Endodermal cell (in vitro differentiated cells): Measurements from ENCODE around the gene PRICKLE2. TPM values are rescaled to one million over a fixed set of nuclear protein-coding genes. Genes with fewer than 3 reads are reported as not detected.

Source experiments
- DNase-seq: peaks from one replicate; pipeline ENCODE4 v3.0.0-alpha.2; 2017
- H3K27ac ChIP-seq: 2 replicates; pipeline ENCODE4 v1.5.1; 2013; ENCODE audit warnings: mild to moderate bottlenecking, low read depth, low read length, moderate library complexity
- H3K27me3 ChIP-seq: 2 replicates; pipeline ENCODE4 v1.6.1; 2013; ENCODE audit warnings: mild to moderate bottlenecking, low read length, moderate library complexity; ENCODE audit not compliant: insufficient read depth, control insufficient read depth, poor library complexity, severe bottlenecking
- H3K36me3 ChIP-seq: 2 replicates; pipeline ENCODE4 v1.7.0; 2013; ENCODE audit warnings: mild to moderate bottlenecking, low read length, moderate library complexity; ENCODE audit not compliant: control insufficient read depth, insufficient read depth
- H3K4me1 ChIP-seq: one replicate; pipeline ENCODE4 v1.7.0; 2013; ENCODE audit warnings: low read length; ENCODE audit not compliant: control insufficient read depth, insufficient read depth
- H3K4me3 ChIP-seq: 2 replicates; pipeline ENCODE4 v1.5.1; 2013; ENCODE audit warnings: mild to moderate bottlenecking, low read length, moderate library complexity
- H3K9ac ChIP-seq: 2 replicates; pipeline ENCODE4 v1.6.1; 2013; ENCODE audit warnings: mild to moderate bottlenecking, low read length, moderate library complexity; ENCODE audit not compliant: poor library complexity, severe bottlenecking; ENCODE audit errors: extremely low read depth
- H3K9me3 ChIP-seq: 2 replicates; pipeline ENCODE4 v1.6.1; 2013; ENCODE audit warnings: mild to moderate bottlenecking, low read length, moderate library complexity; ENCODE audit not compliant: control insufficient read depth
- H3K27ac Mint-ChIP-seq: 2 replicates; pipeline ENCODE4 v1.8.0; 2020; ENCODE audit warnings: mixed read lengths
- H3K27me3 Mint-ChIP-seq: 2 replicates; pipeline ENCODE4 v1.8.0; 2021; ENCODE audit warnings: mild to moderate bottlenecking, mixed read lengths; ENCODE audit not compliant: insufficient read depth
- H3K36me3 Mint-ChIP-seq: 2 replicates; pipeline ENCODE4 v1.8.0; 2020; ENCODE audit warnings: low read depth, mixed read lengths
- H3K4me1 Mint-ChIP-seq: 2 replicates; pipeline ENCODE4 v1.8.0; 2020; ENCODE audit warnings: mixed read lengths
- H3K4me3 Mint-ChIP-seq: 2 replicates; pipeline ENCODE4 v1.8.0; 2020; ENCODE audit warnings: mild to moderate bottlenecking, moderate library complexity, mixed read lengths
- H3K9me3 Mint-ChIP-seq: 2 replicates; pipeline ENCODE4 v1.8.0; 2020; ENCODE audit warnings: mild to moderate bottlenecking, mixed read lengths
- WGBS, 2 experiments: methylation state at CpG; one replicate each; pipeline versions ENCODE4 v1.1.5 to v1.1.7; 2013; ENCODE audit warnings: missing lambda C conversion rate in 2 of 2, mixed read lengths in 1 of 2; ENCODE audit not compliant: insufficient coverage in 1 of 2, insufficient read length in 1 of 2; 5-methylcytosine and 5-hydroxymethylcytosine counted together
- total RNA-seq, 2 donors: library from RNA; stranded (reverse); fragmentation: NEBNext Ultra II Directional in 1 of 2; extraction: Animal tissue kit (Norgen Biotek cat#: 25700) in 1 of 2; gene quantifications; 2 replicates in 1 of 2; 3 replicates in 1 of 2; pipeline ENCODE4 v1.2.1, GENCODE V29; 2021
- TF ChIP-seq, protein P1 (sequence below): fragments of 200-600 bp; sonication (generic); conservative IDR thresholded peaks from 2 replicates; pipeline ENCODE4 v1.5.0; 2021; ENCODE audit warnings: antibody characterized with exemption, mild to moderate bottlenecking

PRICKLE2 gene
- total RNA-seq, 2 donors from 2014 or later: 8.5 to 10.4 TPM

DNA sequence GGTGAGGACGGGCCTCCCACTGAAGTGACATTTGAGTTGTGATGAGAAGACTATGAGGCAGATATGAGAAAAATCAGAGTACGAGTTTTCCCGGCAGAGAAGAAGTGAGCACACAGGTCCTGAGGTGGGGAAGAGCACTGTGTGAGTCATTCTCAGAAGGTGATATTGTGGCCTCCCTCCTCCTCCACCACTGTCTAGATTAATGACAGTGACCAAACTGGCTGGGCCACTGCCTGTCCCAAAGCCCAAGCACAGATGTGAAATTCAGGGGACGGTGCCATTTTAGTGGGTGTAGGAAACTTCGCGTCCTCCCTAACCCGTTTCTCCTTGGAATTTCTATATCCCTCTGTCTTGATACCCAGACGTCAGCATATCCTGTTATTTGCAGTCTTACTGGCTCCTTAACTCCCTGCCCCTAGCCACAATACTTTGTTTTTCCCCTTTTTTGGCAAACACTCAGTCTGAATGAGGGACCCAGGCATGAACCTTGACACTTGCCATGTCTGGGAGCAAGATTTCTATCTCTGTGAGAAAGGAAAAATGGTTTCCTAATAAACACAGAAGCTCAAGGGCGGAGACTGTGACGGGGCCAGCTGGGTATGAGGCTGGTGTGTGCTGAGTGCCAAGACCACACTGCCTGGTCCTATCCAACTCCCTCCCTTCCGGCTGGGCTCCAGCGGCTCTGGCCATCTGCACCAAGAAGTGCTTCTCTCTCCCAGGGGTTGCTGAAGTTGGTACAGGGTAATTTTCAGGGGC, 15.2 kb downstream of the PRICKLE2 start:
- WGBS, 2 experiments: 94 to 97% methylated on average over 9 to 12 of the region's 12 CpGs
- Histone ChIP-seq H3K9me3 (no peaks in the 10 kb centered on the region), H3K4me3 (no peak overlapping the region), H3K4me1 (peaks cover 6% of the 10 kb centered on the region), H3K9ac (no peak overlapping the region), H3K27me3 (no peaks in the 10 kb centered on the region), H3K27ac (no peak overlapping the region), H3K36me3 (no peaks in the 10 kb centered on the region)
- Mint-ChIP-seq H3K4me1 (peaks cover 11% of the 10 kb centered on the region), H3K4me3 (no peak overlapping the region), H3K27me3 (no peaks in the 10 kb centered on the region), H3K9me3 (no peaks in the 10 kb centered on the region), H3K27ac (no peak overlapping the region), H3K36me3 (no peaks in the 10 kb centered on the region)
- TF ChIP-seq, protein P1, sequence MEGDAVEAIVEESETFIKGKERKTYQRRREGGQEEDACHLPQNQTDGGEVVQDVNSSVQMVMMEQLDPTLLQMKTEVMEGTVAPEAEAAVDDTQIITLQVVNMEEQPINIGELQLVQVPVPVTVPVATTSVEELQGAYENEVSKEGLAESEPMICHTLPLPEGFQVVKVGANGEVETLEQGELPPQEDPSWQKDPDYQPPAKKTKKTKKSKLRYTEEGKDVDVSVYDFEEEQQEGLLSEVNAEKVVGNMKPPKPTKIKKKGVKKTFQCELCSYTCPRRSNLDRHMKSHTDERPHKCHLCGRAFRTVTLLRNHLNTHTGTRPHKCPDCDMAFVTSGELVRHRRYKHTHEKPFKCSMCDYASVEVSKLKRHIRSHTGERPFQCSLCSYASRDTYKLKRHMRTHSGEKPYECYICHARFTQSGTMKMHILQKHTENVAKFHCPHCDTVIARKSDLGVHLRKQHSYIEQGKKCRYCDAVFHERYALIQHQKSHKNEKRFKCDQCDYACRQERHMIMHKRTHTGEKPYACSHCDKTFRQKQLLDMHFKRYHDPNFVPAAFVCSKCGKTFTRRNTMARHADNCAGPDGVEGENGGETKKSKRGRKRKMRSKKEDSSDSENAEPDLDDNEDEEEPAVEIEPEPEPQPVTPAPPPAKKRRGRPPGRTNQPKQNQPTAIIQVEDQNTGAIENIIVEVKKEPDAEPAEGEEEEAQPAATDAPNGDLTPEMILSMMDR: no peak
- no peak for DNase-seq

- no peak for DNase-seq
- Histone ChIP-seq H3K4me1 (no peaks in the 10 kb centered on the region), H3K27me3 (no peaks in the 10 kb centered on the region), H3K27ac (no peak overlapping the region), H3K4me3 (no peak overlapping the region), H3K36me3 (no peaks in the 10 kb centered on the region), H3K9me3 (no peaks in the 10 kb centered on the region), H3K9ac (no peak overlapping the region)
- Mint-ChIP-seq H3K27ac (no peak overlapping the region), H3K36me3 (no peaks in the 10 kb centered on the region), H3K9me3 (no peaks in the 10 kb centered on the region), H3K27me3 (no peaks in the 10 kb centered on the region), H3K4me1 (peaks cover 4% of the 10 kb centered on the region), H3K4me3 (no peak overlapping the region)
- TF ChIP-seq, protein P1: no peak
- 93 to 95% methylated on average over 11 to 14 of the region's 14 CpGs for WGBS, 2 experiments
Observed at GRCh38 chr3:64207289-64208080, 17.8 kb downstream of the PRICKLE2 start.

GRCh38 chr3:64203969-64204908, 21.0 kb downstream of the PRICKLE2 start:
- no peaks in the 10 kb centered on the region for H3K9me3 ChIP-seq
- Mint-ChIP-seq H3K4me3 (no peak overlapping the region), H3K27ac (peak overlapping the region; percentile 44), H3K27me3 (no peaks in the 10 kb centered on the region), H3K36me3 (no peaks in the 10 kb centered on the region), H3K4me1 (peaks cover 4% of the 10 kb centered on the region), H3K9me3 (no peaks in the 10 kb centered on the region)
- H3K4me1 ChIP-seq: no peaks in the 10 kb centered on the region
- H3K4me3 ChIP-seq: no peak overlapping the region
- no peaks in the 10 kb centered on the region for H3K27me3 ChIP-seq
- no peaks in the 10 kb centered on the region for H3K36me3 ChIP-seq
- DNase-seq: no peak
- H3K9ac ChIP-seq: no peak overlapping the region
- TF ChIP-seq, protein P1: no peak
- WGBS, 2 experiments: 93 to 100% methylated on average over 4 to 6 of the region's 7 CpGs
- no peak overlapping the region for H3K27ac ChIP-seq
